LoVo (cell line): ENCODE data around the gene PCCA.

Source experiments
- DNase-seq: peaks from one replicate; pipeline ENCODE4 v3.0.0-alpha.2; 2016; ENCODE audit warnings: low spot score

PCCA gene

GRCh38 chr13:100527644-100528043, 438.8 kb downstream of the PCCA start:
- DNase-seq = no peak

GRCh38 chr13:100528353-100528752, 439.5 kb downstream of the PCCA start:
- DNase-seq = no peak

- DNase-seq = no peak
Measured at GRCh38 chr13:100528820-100529219, 439.9 kb downstream of the PCCA start.

GRCh38 chr13:100529666-100530377, 440.9 kb downstream of the PCCA start:
- DNase-seq = no peak

GRCh38 chr13:100530671-100531213, 441.8 kb downstream of the PCCA start:
- no peak for DNase-seq

- DNase-seq = no peak
Measured at GRCh38 chr13:100532090-100532766, 443.3 kb downstream of the PCCA start.

GRCh38 chr13:100532836-100533435, 444.0 kb downstream of the PCCA start:
- no peak for DNase-seq

GRCh38 chr13:100533588-100534041, 444.7 kb downstream of the PCCA start:
- no peak for DNase-seq

GRCh38 chr13:100534147-100534843, 445.4 kb downstream of the PCCA start:
- no peak for DNase-seq

- DNase-seq = no peak
Measured at GRCh38 chr13:100534911-100535310, 446.0 kb downstream of the PCCA start.

GRCh38 chr13:100535426-100536135, 446.7 kb downstream of the PCCA start:
- DNase-seq = no peak

GRCh38 chr13:100536643-100537180, 447.8 kb downstream of the PCCA start:
- DNase-seq = no peak

- DNase-seq = no peak
Measured at GRCh38 chr13:100537486-100537885, 448.6 kb downstream of the PCCA start.

- DNase-seq = no peak
Measured at GRCh38 chr13:100537951-100538462, 449.1 kb downstream of the PCCA start.

GRCh38 chr13:100540621-100541020, 451.7 kb downstream of the PCCA start:
- no peak for DNase-seq

- DNase-seq = no peak
Measured at GRCh38 chr13:100541897-100542825, 453.3 kb downstream of the PCCA start.

GRCh38 chr13:100542826-100543156, 453.9 kb downstream of the PCCA start:
- DNase-seq = peak; percentile 9

GRCh38 chr13:100543872-100544602, 455.1 kb downstream of the PCCA start:
- DNase-seq = no peak
